Measurements from ENCODE around the gene ANXA4. TPM values are rescaled to one million over a fixed set of nuclear protein-coding genes. Genes with fewer than 3 reads are reported as not detected.

The ANXA4 gene
- 63.7 TPM for polyA plus RNA-seq (2013, experiment 1 of 2; ENCODE audit: insufficient read length)
- polyA plus RNA-seq (2013, experiment 2 of 2; ENCODE audit: insufficient read length) = 66.4 TPM

GRCh38 chr2:69741575-69742321, at the start of gene ANXA4:
Gene ANXA4 (plus strand): TSS chr2:69742134. CDS start chr2:69781566, 39,432 bp downstream.
- peak; percentile 67 for DNase-seq

GRCh38 chr2:69692424-69692823, 49.5 kb upstream of the ANXA4 start:
- peak; percentile 76 for DNase-seq

GRCh38 chr2:69693059-69693774, 48.7 kb upstream of the ANXA4 start:
- no peak for DNase-seq

GRCh38 chr2:69693775-69694450, 48.0 kb upstream of the ANXA4 start:
- DNase-seq = no peak

- DNase-seq = peak; percentile 88
These were observed 46.8 kb upstream of the ANXA4 start for GRCh38 chr2:69694894-69695849.

GRCh38 chr2:69695850-69696216, 46.1 kb upstream of the ANXA4 start:
- DNase-seq = no peak

GRCh38 chr2:69700381-69700780, 41.6 kb upstream of the ANXA4 start:
- DNase-seq = no peak

GRCh38 chr2:69701100-69701945, 40.6 kb upstream of the ANXA4 start:
- no peak for DNase-seq

GRCh38 chr2:69703189-69703588, 38.7 kb upstream of the ANXA4 start:
- DNase-seq = no peak

GRCh38 chr2:69704446-69704845, 37.5 kb upstream of the ANXA4 start:
- DNase-seq = no peak

- no peak for DNase-seq
These were observed 32.6 kb upstream of the ANXA4 start for GRCh38 chr2:69709290-69709689.

- DNase-seq = no peak
These were observed 30.0 kb upstream of the ANXA4 start for GRCh38 chr2:69711971-69712370.

GRCh38 chr2:69714024-69714423, 27.9 kb upstream of the ANXA4 start:
- DNase-seq = no peak

- DNase-seq = peak; percentile 73
These were observed 27.3 kb upstream of the ANXA4 start for GRCh38 chr2:69714539-69715220.

- DNase-seq = peak; percentile 79
These were observed 26.0 kb upstream of the ANXA4 start for GRCh38 chr2:69715964-69716363.

- DNase-seq = peak; percentile 51
These were observed 25.3 kb upstream of the ANXA4 start for GRCh38 chr2:69716555-69717120.

- DNase-seq = no peak
These were observed 24.7 kb upstream of the ANXA4 start for GRCh38 chr2:69717186-69717585.

- DNase-seq = peak; percentile 13
These were observed 24.1 kb upstream of the ANXA4 start for GRCh38 chr2:69717861-69718273.

- no peak for DNase-seq
These were observed 23.5 kb upstream of the ANXA4 start for GRCh38 chr2:69718338-69718965.

GRCh38 chr2:69720404-69720803, 21.5 kb upstream of the ANXA4 start:
- DNase-seq = no peak

All from fibroblast of skin of abdomen (primary cell).